Upper lobe of left lung (tissue), 6 donors: ENCODE measurements around the gene TMEM131L. TPM values are rescaled to one million over a fixed set of nuclear protein-coding genes. Genes with fewer than 3 reads are reported as not detected.
"Not testable (repeated sequence)": the region's sequence is repeated elsewhere in the genome, so short reads cannot be mapped to it uniquely, and the experiment has no call there.

Source experiments
- ATAC-seq, 2 donors: fragments of 200-7000 bp; cut with Tn5 transposase; one replicate each; pipeline ENCODE4 v1.9.1; 2022; ENCODE audit warnings: mild to moderate bottlenecking in 2 of 2, moderate library complexity in 2 of 2; ENCODE audit not compliant: low FRiP score in 2 of 2
- DNase-seq, 2 donors: peaks; one replicate each; pipeline ENCODE4 v3.0.0-alpha.2; 2019 to 2020
- H3K27ac ChIP-seq, 4 donors: fragments of 200-600 bp; sonication (generic); one replicate each; pipeline ENCODE4 v1.5.1; 2016 to 2019
- H3K27me3 ChIP-seq, 4 donors: fragments of 200-600 bp; sonication (generic); one replicate each; pipeline ENCODE4 v1.5.1; 2017 to 2019
- H3K36me3 ChIP-seq, 4 donors: fragments of 200-600 bp; sonication (generic); one replicate each; pipeline ENCODE4 v1.5.1; 2016 to 2019
- H3K4me1 ChIP-seq, 4 donors: fragments of 200-600 bp; sonication (generic); one replicate each; pipeline ENCODE4 v1.5.1; 2018 to 2019
- H3K4me3 ChIP-seq, 4 donors: fragments of 200-600 bp; sonication (generic); one replicate each; pipeline ENCODE4 v1.5.1; 2017 to 2019; ENCODE audit warnings: mild to moderate bottlenecking in 2 of 4, moderate library complexity in 1 of 4
- H3K9me3 ChIP-seq, 4 donors: fragments of 200-600 bp; sonication (generic); one replicate each; pipeline ENCODE4 v1.5.1; 2018 to 2019
- EP300 ChIP-seq, 4 donors: sonication (generic); formaldehyde crosslinking; IDR thresholded peaks; one replicate each; pipeline ENCODE4 v1.5.1; 2017; ENCODE audit warnings: antibody characterized with exemption in 4 of 4, control low read depth in 2 of 4
- POLR2A ChIP-seq, 4 donors: fragments of 450-650 bp; IDR thresholded peaks; one replicate each; pipeline ENCODE4 v1.5.1; 2016 to 2017; ENCODE audit warnings: antibody characterized with exemption in 4 of 4, mild to moderate bottlenecking in 2 of 4
- POLR2AphosphoS5 ChIP-seq, 2 donors: sonication (generic); formaldehyde crosslinking; IDR thresholded peaks; one replicate each; pipeline ENCODE4 v1.5.1; 2017; ENCODE audit warnings: antibody characterized with exemption in 2 of 2
- WGBS, 2 donors: methylation state at CpG; one replicate each; pipeline ENCODE4 v1.1.5; 2017 to 2018; 5-methylcytosine and 5-hydroxymethylcytosine counted together
- total RNA-seq, 6 donors: library from RNA; depleted of rRNA in 4 of 6; stranded (reverse); fragments of >200 nt in 4 of 6; gene quantifications; one replicate each; pipeline versions ENCODE4 v1.1.0 to v1.2.1, GENCODE V29; 2016 to 2021
- TF ChIP-seq, protein P1 (sequence below), 6 experiments: fragments of 450-650 bp in 4 of 6; fragments of 200-600 bp in 2 of 6; sonication (generic) in 2 of 6; IDR thresholded peaks; one replicate each; pipeline ENCODE4 v1.5.1; 2016 to 2019; ENCODE audit warnings: antibody characterized with exemption in 6 of 6
- donor health status: DM: no; HTN: no; CAD: no; lungs with moderate emphysema.
- donor health status: DM: no; HTN: yes; CAD: no; lungs with severe emphysema.

Gene TMEM131L
- total RNA-seq, 6 donors from 2014 or later, result 12.3 to 28.8 (median 19.5) TPM

DNA sequence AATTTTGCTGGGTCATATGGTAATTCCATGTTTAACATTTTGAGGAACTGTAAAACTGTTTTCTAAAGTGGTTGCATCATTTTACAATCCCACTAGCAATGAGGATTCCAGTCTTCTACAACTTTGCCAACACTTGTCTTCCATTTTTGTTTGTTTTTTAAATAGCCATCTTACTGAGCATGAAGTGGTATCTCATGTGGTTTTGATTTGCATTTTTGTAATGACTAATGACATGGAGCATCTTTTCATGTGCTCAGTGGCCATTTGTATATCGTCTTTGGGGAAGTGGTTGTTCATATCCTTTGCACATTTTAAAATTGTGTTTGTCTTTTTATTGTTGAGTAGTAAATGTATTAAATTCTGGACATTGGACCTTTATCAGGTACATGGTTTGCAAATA lies 94.7 kb downstream of the TMEM131L start:
- Histone ChIP-seq H3K9me3 (no peaks in the 10 kb centered on the region), H3K27ac (no peak overlapping the region), H3K27me3 (no peaks in the 10 kb centered on the region), H3K4me1 (peaks cover 0 to 3% (median under 1%) of the 10 kb centered on the region in 4 donors), H3K4me3 (no peak overlapping the region), H3K36me3 (peaks cover 0 to 4% (median 2%) of the 10 kb centered on the region in 4 donors)
- DNase-seq (no peak), ATAC-seq (no peak)
- TF ChIP-seq POLR2AphosphoS5 (IDR thresholded peaks at IDR 0.05), result no peak
- TF ChIP-seq, protein P1, sequence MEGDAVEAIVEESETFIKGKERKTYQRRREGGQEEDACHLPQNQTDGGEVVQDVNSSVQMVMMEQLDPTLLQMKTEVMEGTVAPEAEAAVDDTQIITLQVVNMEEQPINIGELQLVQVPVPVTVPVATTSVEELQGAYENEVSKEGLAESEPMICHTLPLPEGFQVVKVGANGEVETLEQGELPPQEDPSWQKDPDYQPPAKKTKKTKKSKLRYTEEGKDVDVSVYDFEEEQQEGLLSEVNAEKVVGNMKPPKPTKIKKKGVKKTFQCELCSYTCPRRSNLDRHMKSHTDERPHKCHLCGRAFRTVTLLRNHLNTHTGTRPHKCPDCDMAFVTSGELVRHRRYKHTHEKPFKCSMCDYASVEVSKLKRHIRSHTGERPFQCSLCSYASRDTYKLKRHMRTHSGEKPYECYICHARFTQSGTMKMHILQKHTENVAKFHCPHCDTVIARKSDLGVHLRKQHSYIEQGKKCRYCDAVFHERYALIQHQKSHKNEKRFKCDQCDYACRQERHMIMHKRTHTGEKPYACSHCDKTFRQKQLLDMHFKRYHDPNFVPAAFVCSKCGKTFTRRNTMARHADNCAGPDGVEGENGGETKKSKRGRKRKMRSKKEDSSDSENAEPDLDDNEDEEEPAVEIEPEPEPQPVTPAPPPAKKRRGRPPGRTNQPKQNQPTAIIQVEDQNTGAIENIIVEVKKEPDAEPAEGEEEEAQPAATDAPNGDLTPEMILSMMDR (IDR thresholded peaks at IDR 0.05), result no peak
- no peak for TF ChIP-seq EP300 (IDR thresholded peaks at IDR 0.05)
- no peak for TF ChIP-seq POLR2A (IDR thresholded peaks at IDR 0.05)
- WGBS, 2 donors, result 50 to 81% methylated on average over 1 of the region's 1 CpG

DNA sequence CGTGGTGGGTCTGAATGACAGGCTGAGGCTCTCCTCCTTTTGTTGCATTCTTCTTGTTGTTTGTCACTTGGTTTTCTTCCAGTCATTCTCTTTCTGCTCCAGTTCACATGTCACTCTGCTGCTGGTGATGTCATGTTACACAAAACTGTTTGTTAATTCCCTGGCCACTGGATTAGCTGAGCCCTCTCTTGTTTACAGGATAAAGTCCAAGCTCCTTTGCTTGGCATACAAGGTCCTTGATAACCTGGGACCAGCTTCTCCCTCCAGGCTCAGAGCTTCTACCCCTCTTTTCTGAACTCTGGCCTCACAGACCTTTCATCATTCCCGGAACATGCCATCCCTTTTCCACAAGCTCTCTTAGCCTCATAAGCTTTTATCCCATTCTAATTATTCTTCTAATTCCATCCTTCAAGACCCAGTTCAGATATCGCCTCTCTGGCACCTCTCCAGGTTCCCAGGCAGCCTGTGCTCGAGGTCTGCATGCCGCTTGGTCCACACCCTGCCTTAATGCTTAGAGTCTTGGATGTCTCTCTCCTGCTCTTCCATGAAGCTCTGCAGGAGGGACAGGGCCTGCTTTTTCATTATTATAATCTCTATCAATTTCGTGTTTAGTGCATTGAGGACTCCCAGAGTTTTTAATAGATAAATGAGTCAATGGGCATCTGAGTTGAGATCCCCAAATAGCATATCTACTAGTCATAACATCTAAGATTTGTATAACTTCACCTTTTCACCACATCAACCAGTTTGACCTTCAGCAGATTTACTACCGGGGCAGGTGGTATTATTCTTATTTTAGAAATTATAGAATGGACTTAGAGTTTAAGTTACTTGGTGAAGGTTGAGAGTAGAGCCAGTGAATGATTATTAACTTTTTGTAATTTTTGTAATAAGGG lies 98.7 kb downstream of the TMEM131L start:
- no peaks in the 10 kb centered on the region for H3K4me1 ChIP-seq
- DNase-seq (no peak), ATAC-seq (peak in 1 of 2 donors; percentile 60)
- WGBS, 2 donors, result 72 to 79% methylated on average over 7 of the region's 7 CpGs
- no peak overlapping the region for H3K27ac ChIP-seq
- TF ChIP-seq EP300 (IDR thresholded peaks at IDR 0.05) (no peak), POLR2AphosphoS5 (IDR thresholded peaks at IDR 0.05) (no peak), POLR2A (IDR thresholded peaks at IDR 0.05) (no peak)
- TF ChIP-seq, protein P1 (IDR thresholded peaks at IDR 0.05), result no peak
- H3K27me3 ChIP-seq, result no peaks in the 10 kb centered on the region
- H3K9me3 ChIP-seq, result no peaks in the 10 kb centered on the region
- H3K4me3 ChIP-seq, result no peak overlapping the region
- peaks cover 0 to 3% (median under 1%) of the 10 kb centered on the region in 4 donors for H3K36me3 ChIP-seq

DNA sequence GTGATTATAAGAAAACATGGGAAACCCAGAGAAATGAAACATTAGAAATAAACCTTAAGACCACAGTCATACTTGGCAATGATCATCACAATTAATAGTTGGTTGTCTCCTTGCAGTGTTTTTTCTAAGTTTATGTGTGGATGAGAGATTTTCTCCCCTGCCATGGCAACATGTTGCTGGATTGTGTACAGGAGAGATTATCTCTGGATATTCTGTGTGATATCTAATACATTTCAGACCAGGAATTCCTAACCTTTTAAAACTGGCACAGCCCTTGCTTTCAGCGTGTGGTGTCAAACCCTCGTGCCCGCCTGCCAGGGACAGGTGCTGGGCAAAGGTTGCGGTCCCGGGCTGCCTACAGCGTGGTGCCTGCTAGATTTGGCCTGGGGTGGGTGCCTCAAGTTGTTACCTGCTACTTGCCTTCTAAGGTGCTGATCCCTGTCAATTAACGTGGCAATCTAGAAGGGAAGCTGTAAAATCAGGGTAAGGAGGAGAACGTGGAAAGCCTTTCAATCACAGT lies 100.5 kb downstream of the TMEM131L start:
- TF ChIP-seq POLR2AphosphoS5 (IDR thresholded peaks at IDR 0.05) (no peak), EP300 (IDR thresholded peaks at IDR 0.05) (no peak), POLR2A (IDR thresholded peaks at IDR 0.05) (no peak)
- TF ChIP-seq, protein P1 (IDR thresholded peaks at IDR 0.05), result no peak
- no peaks in the 10 kb centered on the region for H3K9me3 ChIP-seq
- H3K4me3 ChIP-seq, result no peak overlapping the region
- H3K4me1 ChIP-seq, result no peaks in the 10 kb centered on the region
- WGBS, 2 donors, result 82 to 94% methylated on average over 8 of the region's 8 CpGs
- peaks cover 0 to 3% (median 0%) of the 10 kb centered on the region in 4 donors for H3K36me3 ChIP-seq
- ATAC-seq (no peak), DNase-seq (peak in 1 of 2 donors; percentile 25)
- H3K27me3 ChIP-seq, result no peaks in the 10 kb centered on the region
- H3K27ac ChIP-seq, result no peak overlapping the region

DNA sequence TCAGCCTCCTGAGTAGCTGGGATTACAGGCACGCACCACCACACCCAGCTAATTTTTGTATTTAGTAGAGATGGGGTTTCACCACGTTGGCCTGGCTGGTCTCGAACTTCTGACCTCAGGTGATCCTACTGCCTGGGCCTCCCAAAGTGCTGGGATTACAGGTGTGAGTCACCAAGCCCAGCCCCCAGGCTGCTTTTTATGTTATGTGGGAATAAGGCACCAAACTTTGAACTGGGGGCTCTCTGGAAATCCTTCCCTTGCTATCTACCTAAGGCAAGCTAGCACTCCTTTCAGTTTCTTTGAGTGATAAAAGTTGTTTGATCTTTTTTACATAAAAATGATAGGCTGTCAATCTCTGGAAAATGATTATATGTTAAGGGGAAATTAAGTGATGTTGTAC lies 101.5 kb downstream of the TMEM131L start:
- WGBS, 2 donors, result 90% methylated on average over 3 of the region's 3 CpGs
- H3K4me1 ChIP-seq, H3K27me3 ChIP-seq, H3K27ac ChIP-seq, H3K4me3 ChIP-seq, H3K36me3 ChIP-seq, DNase-seq, H3K9me3 ChIP-seq, ATAC-seq: not testable (repeated sequence)

DNA sequence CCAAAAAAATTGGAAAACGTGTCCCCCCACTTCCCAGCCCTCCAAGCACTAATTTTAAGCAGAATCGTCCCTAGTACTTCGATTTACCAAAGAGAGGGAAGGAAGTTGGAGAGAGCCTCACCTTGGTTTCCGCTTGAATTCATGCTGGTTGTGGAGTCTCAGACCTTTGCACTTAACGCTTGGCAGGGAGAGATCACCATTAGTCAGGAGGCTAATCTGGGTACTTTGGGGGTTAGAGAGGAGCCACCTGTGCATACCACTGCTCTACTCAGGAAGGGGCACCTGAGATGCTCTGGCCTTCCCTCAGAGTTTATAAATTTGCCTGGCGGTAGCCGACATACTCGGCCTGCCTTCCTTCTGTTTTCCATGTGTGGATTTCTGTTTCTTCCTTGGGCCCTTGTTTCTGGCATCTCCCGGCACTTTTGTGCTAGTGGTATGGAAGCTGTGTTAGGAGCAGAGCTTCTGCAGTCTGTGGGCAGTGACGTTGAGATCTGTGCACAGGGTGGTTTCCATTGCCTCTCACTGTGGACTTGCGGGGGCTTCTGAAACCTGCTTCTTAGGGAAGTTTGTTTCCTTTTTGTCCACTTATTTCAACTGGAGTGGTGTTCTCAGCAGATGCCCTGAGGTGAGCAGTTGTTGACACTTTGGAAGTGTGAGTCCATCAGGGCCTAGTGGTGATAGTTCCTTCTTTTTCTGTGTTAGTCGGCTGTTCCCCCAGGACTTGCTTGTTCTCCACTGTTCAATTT lies 104.2 kb downstream of the TMEM131L start:
- DNase-seq (no peak), ATAC-seq (no peak)
- Histone ChIP-seq H3K36me3 (no peaks in the 10 kb centered on the region), H3K4me1 (peaks cover 0 to 9% (median 3%) of the 10 kb centered on the region in 4 donors), H3K27me3 (no peaks in the 10 kb centered on the region), H3K9me3 (no peaks in the 10 kb centered on the region), H3K4me3 (no peak overlapping the region), H3K27ac (no peak overlapping the region)
- WGBS, 2 donors, result 89 to 94% methylated on average over 12 of the region's 12 CpGs
- TF ChIP-seq POLR2AphosphoS5 (IDR thresholded peaks at IDR 0.05) (no peak), POLR2A (IDR thresholded peaks at IDR 0.05) (no peak), EP300 (IDR thresholded peaks at IDR 0.05) (no peak)
- TF ChIP-seq, protein P1 (IDR thresholded peaks at IDR 0.05), result no peak
